ENCODE data around the gene PLPP6. TPM values are rescaled to one million over a fixed set of nuclear protein-coding genes. Genes with fewer than 3 reads are reported as not detected.
"Not testable (repeated sequence)": the region's sequence is repeated elsewhere in the genome, so short reads cannot be mapped to it uniquely, and the experiment has no call there.

The PLPP6 gene
- 5.5 and 6.1 TPM in 2 replicates for total RNA-seq

DNA sequence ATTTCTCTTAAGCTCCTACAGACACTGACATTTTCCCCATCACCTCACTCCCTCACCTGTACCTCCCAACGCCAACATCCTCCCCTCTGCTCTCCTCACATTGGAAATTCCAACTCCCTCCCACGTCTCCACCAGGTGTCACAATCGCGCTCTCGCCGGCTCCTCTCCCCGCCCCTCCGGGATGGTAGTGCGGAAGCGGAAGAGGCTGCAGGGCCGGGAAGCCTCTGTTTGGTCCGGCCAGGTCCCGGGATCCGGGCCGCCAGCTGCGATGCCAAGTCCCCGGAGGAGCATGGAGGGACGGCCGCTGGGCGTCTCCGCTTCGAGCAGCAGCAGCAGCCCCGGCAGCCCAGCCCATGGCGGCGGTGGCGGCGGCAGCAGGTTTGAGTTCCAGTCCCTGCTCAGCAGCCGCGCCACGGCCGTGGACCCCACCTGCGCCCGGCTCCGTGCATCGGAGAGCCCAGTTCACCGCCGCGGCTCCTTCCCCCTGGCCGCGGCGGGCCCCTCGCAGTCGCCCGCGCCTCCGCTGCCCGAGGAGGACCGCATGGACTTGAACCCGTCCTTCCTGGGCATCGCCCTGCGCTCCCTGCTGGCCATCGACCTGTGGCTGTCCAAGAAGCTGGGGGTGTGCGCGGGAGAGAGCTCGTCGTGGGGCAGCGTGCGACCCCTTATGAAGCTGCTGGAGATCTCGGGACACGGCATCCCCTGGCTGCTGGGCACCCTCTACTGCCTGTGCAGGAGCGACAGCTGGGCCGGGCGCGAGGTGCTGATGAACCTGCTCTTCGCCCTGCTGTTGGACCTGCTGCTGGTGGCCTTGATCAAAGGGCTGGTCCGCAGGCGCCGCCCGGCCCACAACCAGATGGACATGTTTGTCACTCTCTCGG, at the start of gene PLPP6:
TSS of gene PLPP6 (plus strand) at position 187 of the 881 bp plus-strand sequence. CDS start at position 269, 82 bp downstream.
- DNase-seq (ENCODE audit: low read depth, low spot score): no peak

DNA sequence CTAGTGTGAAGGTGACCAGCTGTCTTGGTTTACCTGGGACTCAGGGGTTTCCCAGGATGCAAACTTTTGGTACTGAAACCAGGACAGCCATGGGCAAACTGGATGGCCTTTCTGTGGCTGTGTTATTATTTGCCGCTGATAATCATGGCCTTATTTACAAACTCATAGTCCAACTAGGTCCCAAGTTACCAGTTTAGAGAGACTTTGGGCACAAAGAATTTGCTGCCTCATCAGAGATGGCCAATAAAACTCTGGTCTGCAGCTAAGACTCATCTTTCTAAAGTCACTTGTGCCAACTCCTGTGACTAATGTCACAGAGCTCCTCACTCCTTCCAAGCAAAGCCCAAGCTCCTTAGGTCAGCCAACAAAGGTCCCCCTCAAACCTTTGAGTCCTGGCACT, 47.5 kb upstream of the PLPP6 start:
- DNase-seq (ENCODE audit: low read depth, low spot score): no peak

DNA sequence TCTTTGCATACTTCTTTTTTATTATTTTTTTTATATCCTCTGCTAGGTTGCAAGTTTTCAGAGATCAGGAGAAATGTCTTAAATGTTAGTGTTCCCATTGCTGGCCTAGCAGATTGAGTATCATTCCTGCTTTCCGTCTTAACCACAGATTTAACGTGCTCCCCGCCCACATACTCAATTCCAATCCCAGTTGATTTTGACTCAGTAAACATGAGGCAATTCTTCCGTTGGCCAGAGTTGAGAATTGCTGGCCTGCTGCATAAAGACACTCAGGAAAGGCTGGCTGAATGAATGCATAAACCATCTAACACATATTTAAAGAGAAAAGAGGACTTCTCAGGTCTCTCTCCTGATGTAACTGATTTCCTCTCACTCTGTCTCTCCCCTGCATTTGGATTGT, 46.8 kb upstream of the PLPP6 start:
- no peak for DNase-seq (ENCODE audit: low read depth, low spot score)

DNA sequence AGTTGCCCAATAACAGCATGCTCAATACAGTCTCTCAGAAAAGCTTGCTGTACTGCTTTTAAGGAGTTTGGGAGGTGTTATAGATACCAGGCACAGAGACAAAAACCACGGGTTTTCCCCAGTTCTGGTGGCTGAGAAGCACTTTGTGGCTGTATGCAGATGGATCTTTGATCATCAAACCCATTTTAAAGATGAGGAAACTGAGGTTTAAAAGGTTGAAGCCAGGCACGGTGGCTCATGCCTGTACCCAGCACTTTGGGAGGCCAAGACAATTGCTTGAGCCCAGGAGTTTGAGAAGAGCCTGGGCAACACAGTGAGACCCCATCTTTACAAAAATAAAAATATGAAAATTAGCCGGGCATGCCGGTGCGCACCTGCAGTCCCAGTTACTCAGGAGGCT, 46.3 kb upstream of the PLPP6 start:
- no peak for DNase-seq (ENCODE audit: low read depth, low spot score)

DNA sequence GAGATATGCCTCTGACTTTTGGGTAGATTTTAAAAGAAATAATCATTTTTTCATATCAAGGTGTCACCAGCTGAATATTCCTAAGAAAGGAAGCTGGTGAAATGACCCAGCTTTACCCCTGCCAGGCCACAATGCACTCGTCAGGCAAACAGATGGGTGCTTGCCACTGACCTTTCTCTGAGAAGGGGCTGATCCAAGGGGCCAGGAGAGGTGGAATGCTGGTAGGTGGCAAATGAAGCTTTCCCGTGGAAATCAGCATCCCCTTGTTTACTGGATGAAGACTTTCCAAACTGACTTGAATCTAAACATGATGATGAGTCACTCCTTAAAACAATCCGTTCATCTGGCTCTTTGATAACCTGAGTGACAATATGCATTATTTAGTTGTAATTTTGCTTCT, 44.3 kb upstream of the PLPP6 start:
- no peak for DNase-seq (ENCODE audit: low read depth, low spot score)

DNA sequence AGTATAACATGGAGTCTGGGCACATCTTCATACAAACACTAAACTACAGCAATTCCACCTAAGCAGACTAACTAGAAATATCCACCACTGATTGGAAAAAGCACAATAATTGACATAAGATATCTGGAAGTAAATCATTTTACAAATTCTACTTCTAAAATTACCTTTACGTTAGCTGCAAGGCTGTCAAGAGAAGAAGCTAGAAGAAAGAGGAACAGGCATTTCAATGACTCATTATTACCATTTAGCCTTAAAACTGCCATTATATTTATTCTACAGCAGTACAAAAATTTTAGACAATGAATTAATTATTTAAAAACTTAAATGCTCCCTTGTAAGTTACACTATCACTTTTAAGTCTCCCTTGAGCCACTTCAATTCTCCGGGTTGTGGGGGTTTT, 43.4 kb upstream of the PLPP6 start:
- DNase-seq (ENCODE audit: low read depth, low spot score): no peak

DNA sequence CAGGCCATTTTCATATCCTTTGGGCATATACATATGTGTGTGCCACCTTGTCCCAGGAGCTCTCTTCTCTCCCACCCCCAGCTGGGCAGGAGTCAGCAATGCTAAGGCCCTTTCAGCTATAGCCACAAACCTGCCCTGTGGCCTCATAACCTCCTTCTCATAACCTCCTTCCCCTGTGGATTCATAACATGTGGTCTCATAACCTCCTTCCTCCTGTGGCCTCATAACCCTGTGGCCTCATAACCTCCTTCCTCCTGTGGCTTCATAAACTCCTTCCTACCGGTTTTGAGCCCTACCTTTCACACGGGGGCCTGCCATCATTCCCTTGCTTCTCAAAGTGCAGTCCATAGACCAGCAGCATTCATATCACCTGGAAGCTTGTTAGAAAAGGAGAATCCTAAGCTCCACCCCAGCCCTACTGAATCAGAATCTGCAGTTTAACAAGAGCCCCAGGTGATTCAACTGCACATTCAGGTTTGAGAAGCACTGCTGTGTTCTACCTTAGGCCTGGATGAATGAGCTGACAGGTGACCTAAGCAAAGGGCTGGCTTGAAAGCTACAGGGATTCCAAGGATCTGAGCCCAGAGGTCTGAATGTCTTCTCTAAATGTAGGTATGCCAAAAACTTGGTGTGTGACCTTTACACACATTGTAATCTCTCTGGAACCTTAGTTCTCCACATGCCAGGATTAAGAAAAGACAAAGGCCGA, 41.9 kb upstream of the PLPP6 start:
- no peak for DNase-seq (ENCODE audit: low read depth, low spot score)

DNA sequence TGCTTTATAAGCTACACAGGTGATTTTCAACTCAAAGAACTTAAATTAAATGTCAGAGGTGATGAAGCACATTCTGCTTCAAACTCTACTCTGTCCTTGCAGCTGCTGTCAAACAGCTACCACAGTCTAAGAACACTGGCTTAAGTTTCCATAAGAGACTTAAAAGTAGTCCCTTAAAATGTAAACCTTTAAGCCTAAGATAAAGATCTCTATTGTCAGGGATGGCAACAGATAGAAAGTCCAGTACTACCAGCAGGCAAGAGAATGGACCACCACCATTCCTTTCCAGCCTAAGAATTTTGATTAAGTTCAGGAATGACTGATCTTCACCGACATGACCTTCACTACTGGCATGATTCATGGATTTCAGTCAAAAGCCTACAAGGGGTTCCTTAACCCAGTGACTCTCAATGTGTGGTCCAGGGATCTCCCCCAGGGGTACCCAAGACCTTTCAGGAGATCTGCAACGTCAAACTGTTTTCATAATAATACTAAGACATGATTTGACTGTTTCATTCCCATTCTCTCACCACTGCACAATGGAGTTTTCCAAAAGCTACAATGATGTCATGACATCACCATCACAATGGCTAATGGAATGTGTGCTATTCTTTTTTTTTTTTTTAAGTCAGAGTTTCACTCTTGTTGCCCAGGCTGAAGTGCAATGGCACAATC, 41.1 kb upstream of the PLPP6 start:
- DNase-seq (ENCODE audit: low read depth, low spot score): no peak

DNA sequence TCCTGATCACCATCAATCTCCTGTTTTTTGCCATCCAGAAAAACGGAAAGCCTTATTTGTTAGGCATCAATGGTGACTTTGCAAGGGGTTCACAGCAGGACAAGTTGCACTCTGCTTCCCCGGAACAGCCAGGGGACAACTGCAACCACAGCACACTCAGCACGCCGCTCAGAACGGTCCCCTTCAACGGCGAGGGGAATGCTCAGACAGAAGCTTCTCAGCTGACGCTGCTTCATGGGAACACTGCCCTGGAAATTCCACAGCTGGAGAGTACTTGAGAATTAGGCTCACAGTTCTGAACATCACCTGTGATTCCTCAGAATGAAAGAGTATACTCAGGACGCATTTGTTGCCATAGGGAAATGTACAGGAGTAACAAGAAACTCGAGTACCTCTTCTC, 40.1 kb upstream of the PLPP6 start:
- DNase-seq (ENCODE audit: low read depth, low spot score): no peak

DNA sequence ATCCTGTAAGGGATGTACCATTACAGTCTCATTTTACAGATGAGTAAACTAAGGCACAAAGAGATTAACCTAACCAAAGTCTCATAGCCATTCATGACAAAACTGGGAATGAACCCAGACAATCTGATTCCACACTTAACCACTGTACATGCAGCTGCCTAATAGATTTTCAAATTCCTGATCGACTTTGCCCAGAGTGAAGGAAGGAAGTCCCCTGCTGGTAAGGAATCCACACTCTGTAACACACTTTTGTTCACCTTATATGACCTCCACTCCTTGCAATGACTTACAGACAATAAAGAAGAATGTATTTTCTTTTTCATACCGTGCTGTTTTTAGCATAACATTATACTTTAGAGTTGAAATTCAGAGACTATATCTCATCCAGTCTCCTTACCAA, 31.3 kb upstream of the PLPP6 start:
- no peak for DNase-seq (ENCODE audit: low read depth, low spot score)

DNA sequence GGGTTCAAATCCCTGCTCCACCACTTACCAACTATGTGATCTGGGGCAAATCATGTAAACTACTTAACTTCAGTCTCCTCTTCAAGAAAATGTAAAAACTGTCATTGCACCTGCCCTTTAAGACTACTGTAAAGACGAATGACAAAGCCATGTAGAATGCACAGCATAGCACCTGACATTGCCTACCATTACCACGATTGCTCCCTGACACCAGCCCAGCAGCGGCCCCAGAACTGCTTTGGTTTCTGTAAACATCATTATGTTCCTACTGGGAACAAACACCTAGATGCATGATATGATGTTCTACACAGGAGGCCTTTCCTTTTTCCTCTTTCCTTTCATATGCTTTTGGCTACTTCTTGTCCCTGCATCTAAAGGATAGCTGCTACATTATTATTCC, 23.1 kb upstream of the PLPP6 start:
- DNase-seq (ENCODE audit: low read depth, low spot score): no peak

DNA sequence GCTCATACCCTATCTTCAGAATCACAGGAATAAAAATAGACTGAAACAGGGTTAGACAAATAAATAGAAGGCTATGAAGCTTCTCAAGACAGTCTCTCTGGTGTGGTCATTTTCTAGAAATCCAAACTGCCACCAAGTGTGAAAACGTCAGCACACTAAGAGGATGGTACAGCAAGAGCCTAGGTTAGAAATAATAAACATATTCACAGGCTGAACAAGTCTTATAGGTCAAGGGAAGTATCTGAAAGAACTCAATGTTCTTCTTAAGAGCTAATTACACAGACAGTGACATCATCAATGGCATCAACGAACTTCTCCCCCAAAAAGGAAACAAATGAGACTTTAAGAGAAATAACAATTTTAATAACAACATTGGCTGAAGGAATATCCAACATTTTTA, 22.7 kb upstream of the PLPP6 start:
- no peak for DNase-seq (ENCODE audit: low read depth, low spot score)

DNA sequence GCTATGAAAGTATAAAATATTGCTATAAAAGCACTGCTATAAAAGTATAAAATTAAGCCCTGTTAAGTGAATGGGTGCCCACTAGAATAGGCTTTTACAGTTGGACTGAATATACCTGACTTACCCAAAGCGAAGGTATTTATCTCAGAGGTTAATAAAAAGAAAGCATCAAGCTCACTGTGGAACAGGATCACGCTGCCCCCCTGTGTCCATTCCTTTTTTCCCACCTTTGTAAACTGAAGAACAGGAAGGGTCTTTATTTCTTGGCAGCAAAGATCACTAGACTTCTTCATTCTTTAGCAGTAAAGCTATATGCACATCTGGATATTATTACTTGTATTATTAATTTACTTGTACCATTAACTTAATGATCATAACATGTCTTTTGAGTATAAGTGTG, 22.1 kb upstream of the PLPP6 start:
- no peak for DNase-seq (ENCODE audit: low read depth, low spot score)

DNA sequence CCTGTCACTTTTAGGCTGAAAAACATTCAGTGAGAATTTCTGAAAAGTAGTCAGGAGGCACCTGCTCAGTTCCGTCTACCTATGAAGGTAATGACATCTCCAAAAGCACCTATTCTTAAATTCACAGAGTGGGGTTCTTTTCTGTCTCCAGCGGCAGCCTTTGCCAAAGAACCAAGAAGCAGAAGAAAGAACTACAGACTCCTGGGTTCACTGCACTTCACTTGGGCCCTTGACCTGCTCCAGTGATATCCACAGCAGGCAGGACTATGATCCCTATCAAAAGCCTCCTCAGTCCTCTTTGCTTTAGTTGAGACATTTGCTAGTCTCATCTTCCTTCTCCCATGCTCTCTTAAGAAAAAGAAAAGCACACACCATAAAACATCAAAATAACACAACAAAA, 19.7 kb upstream of the PLPP6 start:
- no peak for DNase-seq (ENCODE audit: low read depth, low spot score)

DNA sequence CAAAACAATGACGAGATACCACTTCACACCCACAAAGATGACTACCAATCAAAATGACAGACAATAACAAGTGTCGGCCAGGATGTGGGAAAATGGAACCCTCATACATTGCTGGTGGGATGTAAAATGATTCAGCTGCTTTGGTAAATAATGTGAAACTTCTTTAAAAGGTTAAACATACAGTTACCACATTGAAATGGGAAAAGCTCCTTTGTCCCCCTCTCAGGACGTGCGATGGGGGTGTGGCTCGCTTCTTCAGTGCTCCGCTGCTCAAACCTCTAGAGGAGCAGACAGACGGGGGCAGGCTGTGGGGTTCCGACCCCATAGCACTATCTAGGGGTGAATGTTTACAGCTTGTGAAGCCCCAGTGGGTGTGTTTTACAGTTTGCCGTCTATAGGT, 8.0 kb upstream of the PLPP6 start:
- no peak for DNase-seq (ENCODE audit: low read depth, low spot score)

DNA sequence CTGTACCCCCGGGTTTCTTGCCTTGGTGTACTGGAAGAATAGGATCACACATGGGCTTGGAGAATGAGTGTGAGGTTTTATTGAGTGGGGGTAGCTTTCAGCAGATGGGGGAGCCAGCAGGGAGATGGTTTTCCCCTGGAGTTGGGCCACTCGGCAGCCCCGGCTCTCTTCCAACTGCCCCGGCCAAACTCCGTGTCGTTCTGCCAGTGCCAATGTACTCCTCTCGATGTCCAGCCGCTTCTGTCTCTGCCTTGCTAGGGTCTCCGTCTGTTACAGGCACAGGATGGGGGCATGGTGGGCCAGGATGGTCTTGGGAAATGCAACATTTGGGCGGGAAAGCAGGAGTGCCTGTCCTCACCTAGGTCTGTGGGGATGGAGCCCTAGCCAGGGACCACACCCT, 7.6 kb upstream of the PLPP6 start:
- DNase-seq (ENCODE audit: low read depth, low spot score): no peak

DNA sequence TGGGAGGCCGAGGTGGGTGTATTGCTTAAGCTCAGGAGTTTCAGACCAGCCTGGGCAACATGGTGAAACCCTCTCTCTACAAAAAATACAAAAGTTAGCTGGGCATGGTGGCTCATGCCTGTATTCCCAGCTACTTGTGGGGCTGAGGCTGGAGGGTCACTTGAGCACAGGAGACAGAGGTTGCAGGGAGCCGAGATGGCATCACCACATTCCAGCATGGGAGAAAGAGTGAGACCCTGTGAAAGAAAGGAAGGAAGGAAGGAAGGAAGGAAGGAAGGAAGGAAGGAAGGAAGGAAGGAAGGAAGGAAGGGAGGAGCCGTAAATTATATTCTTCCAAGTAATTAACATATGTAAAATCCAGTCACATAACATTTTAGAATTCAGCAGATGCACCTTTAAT, 5.9 kb upstream of the PLPP6 start:
- not testable (repeated sequence) for DNase-seq (ENCODE audit: low read depth, low spot score)

DNA sequence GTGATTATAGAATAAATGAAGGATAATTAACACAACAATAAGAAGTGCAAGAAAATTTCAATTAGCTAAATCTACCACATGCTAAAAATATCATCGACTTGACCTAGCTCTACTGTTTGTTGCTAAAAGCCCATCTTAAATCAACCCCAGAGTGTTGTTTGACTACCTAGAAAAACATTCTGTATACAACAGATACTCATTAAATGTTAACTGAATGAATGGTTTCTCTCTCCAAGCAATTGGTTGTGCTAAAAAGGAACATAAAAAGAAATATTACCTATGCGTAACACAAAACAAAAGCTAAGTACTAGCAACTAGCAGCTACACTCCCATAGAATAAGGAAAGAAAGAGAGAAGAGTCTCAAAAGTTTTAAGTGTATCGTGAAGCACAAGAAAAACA, 5.5 kb upstream of the PLPP6 start:
- DNase-seq (ENCODE audit: low read depth, low spot score): no peak

DNA sequence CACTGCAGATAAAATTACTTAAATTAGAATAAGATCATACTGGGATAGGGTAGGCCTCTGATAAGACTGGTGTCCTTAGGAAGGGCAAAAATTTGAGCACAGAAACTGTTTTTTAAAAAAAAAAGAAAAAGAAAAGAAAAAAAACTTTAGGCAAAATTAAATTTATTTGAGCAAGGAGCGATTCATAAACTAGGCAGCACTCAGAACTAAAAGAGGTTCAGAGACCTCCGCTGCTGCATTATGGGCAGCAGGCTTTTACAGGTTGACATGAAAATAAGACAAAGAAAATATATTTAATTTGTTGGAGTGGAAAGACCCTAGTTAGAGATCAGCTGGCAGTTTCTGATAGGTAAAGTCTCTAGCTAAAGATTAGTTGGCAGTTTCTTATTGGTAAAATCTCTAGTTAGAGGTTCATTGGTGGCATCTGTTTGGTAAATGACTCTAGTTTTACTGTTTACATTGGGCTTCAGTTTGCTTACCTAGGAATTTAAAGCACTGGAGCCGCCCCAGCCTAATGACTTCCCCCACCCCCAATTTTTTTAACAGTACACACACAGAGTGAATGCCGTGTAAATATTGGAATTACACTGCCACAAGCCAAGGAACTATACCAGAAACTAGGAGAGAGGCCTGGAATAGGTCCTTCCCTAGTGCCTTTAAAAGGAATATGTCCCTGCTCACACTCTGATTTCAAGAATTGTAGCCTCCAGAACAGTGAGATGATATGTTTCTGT, 4.5 kb upstream of the PLPP6 start:
- no peak for DNase-seq (ENCODE audit: low read depth, low spot score)

DNA sequence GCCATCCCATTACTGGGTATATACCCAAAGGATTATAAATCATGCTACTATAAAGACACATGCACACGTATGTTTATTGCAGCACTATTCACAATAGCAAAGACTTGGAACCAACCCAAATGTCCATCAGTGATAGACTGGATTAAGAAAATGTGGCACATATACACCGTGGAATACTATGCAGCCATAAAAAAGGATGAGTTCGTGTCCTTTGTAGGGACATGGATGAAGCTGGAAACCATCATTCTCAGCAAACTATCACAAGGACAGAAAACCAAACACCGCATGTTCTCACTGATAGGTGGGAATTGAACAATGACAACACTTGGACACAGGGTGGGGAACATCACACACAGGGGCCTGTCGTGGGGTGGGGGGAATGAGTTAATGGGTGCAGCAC, 1.4 kb upstream of the PLPP6 start:
- not testable (repeated sequence) for DNase-seq (ENCODE audit: low read depth, low spot score)

DNA sequence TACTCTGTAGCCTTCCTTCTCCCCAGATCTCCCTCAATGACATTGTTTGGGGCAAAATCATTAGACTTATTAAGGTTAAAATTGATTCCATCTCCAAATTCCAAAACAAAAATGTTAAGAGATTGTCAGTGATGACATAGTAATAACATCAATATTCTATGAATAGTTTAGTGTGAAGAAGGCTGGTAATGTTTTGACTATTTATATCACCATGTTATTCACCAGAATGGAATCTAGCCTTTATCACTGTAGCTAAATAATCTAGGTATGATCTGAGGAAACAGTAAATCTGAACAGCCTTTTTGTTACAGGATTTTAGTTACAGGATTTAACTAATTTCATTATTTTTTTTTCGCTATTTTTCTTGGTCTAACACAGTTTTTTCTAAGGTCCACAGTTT, 929 bp upstream of the PLPP6 start:
- DNase-seq (ENCODE audit: low read depth, low spot score): no peak

DNA sequence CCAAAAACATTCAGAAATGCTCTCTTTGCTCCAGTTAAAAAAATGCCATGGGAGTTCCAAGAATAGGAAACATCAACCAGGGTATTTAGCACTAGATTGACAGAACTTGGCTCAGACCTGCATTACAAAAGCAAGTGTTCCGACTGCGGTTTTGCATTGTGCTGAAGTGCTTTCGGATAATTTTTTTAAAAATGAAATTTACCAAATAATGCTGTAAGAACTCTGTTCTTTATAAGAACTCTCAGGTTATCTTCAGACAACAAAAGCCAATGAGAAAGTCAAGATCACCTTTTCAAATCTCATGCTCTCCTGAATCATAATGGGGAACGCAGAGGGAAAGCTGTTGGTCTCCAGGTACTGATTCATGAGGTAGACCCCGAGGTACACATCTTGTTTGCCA, 483 bp upstream of the PLPP6 start:
- DNase-seq (ENCODE audit: low read depth, low spot score): no peak
